HG03097 (cell line): ENCODE results near the gene RBP4.

Source experiments
- ATAC-seq: cut with Tn5 transposase; IDR thresholded peaks from one replicate; pipeline ENCODE4 v1.9.1; 2021; ENCODE audit not compliant: unreplicated experiment, low FRiP score

Gene RBP4

DNA sequence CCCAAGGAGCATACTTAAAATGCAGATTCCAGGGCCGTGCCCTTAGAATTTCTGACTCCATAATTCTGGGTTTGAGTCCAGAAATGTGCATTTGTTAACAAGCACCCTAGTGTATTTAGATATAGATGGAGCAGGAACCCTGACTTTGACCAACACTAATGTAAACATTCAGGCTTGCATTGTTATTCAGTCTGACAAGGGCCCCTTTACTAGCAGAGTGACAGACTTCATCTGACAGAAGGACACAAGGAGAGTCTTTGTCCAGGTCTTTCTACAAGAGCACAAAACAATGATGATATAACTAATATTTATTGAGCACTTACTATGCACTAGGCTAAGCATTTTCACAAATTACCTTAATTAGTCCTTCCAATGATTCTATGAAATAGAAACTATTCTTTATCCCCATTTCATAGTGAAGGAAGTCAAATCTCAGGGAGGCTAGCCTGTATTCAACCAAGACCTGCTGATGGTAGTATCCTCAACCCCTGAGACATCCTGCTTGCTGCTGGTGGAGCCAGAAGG, 3.9 kb downstream of the RBP4 start:
- ATAC-seq: no peak

GRCh38 chr10:93596539-93596938, 4.5 kb downstream of the RBP4 start:
- ATAC-seq: no peak

DNA sequence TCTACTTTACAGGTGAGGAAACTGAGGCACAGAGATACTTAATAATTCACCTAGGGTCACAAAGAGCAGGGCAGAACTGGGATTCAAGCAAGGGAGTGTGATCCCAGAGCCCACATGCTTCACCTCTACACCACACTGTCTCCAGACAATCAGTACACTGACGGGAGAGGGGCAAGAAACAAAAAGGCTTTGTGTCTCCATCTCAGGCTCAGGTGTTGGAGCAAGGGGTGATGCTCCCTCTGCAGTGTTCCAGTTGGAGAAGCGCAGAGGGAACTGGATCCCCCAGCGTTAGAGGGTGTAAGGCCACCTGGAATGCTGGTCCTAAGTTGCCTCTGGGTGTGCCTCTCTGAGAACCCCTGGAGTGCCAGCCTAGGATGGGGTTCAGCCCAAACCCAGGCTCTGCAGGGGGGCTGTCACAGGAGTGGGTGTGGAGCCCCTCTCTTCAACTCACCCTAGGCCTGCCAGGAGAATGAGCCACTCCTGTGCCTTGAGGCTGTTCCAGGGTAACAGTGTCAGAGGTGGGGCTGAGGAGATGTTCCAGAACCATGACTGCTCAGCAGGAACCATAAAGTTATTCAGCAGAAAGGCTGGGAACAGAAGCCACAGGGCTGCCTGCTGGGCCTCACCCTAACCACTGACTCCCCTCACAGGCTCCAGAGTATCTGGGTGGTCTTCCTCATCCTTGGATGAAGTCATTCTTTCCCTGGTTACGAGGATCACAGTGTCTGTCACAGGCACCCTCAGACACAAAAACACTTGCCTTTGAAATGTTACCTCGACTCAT, 5.5 kb downstream of the RBP4 start:
- no peak for ATAC-seq

- ATAC-seq: no peak
Measured at GRCh38 chr10:93594518-93594917, 6.5 kb downstream of the RBP4 start.

- ATAC-seq: no peak
Measured at GRCh38 chr10:93593749-93594148, 7.3 kb downstream of the RBP4 start.

- ATAC-seq: no peak
Measured at GRCh38 chr10:93593254-93593653, 7.8 kb downstream of the RBP4 start.

DNA sequence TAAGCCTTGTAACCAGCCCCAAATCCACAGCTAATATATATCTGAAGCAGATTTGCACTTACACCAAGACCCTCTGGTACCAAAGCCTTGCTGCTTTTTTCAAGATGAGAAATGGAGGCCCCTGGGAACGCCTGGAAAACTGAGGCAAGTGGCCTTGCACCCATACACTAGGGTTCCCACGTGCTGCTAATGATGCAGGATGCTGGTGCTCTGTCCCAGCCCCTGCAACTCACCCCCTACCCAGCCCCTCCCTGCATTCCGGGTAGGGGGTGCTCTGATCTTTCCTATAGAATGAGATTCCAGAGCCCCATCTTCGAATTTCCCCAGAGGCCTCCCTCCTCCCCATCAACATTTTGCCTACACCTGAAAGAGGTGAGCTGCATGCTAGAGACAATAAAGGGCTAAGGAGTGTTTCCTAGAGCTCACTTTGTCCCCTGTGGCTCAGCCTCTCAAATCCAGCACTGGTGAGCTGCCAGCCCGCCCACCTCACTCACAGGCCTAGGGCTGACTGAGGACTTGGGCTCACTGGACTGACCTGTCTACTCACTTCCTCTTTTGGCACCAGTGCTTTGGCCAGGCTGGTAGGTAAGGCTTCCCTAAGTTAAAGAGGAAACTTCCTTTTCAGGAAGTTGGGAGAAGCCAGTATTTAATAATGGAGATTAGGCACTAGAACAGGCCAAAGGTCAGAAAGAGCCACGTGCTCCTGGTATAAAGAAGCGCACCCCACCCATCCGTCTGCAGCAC, 9.8 kb downstream of the RBP4 start:
- ATAC-seq: no peak

DNA sequence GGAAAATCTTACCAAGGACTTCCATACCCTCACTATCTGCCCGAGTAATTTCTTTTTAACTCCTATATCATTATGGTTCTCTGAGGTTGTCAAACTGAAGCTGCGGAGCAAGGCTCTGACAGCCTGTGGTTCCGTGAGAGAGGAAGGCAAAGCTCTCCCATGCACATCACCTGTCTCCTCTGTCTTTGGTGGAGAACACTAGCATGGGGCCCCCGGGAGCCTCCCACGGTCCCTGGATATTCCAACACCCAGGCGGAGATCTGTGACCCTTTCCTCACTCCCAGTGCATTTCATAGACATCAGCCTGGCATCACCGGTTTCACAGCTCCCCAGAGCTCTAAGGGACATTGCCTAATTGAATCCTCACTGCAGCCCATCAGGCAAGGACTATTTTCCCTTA, 10.4 kb downstream of the RBP4 start:
- no peak for ATAC-seq

- ATAC-seq: no peak
Measured at GRCh38 chr10:93589648-93590562, 11.1 kb downstream of the RBP4 start.

DNA sequence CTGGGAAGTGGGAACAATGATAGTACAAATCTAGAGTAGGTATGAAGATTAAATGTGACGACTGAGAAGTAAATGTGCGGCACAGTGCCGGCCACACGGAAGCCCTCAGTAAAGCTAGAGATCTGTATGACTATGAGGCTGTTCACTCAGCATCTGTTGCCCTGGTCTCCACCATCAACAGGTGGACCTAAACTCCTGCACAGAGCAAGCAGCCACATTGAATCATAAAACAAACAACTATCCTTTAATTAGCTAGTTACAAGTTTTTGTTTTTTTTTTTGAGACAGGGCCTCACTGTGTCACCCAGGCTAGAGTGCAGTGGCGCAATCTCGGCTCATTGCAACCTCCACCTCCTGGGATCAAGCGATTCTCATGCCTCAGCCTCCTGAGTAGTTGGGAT, 16.6 kb downstream of the RBP4 start:
- ATAC-seq: no peak

GRCh38 chr10:93580828-93581227, 20.2 kb downstream of the RBP4 start:
- ATAC-seq: no peak

GRCh38 chr10:93579985-93580711, 20.9 kb downstream of the RBP4 start:
- no peak for ATAC-seq

- ATAC-seq: no peak
Measured at GRCh38 chr10:93579089-93579488, 21.9 kb downstream of the RBP4 start.

GRCh38 chr10:93577565-93577964, 23.5 kb downstream of the RBP4 start:
- no peak for ATAC-seq

DNA sequence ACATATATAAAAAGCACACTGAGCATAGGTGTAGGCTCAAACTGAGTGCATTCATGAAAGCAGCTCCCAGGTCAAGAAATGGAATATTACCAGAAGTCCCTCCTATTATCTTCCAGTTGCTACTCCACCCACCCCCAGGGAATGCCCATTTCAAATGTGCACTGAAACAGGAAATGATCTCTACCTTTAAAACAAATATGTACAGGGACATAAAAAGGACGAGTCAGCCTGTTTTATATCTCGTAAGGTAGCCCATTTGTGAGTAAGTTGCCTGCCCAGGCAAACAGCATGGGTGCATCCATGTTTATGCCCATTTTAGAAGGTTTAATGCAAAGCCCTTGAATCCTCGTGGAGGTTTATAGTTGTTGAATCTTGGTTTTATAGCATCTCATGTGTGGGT, 24.1 kb downstream of the RBP4 start:
- ATAC-seq: no peak

GRCh38 chr10:93573924-93574323, 27.1 kb downstream of the RBP4 start:
- ATAC-seq: no peak

DNA sequence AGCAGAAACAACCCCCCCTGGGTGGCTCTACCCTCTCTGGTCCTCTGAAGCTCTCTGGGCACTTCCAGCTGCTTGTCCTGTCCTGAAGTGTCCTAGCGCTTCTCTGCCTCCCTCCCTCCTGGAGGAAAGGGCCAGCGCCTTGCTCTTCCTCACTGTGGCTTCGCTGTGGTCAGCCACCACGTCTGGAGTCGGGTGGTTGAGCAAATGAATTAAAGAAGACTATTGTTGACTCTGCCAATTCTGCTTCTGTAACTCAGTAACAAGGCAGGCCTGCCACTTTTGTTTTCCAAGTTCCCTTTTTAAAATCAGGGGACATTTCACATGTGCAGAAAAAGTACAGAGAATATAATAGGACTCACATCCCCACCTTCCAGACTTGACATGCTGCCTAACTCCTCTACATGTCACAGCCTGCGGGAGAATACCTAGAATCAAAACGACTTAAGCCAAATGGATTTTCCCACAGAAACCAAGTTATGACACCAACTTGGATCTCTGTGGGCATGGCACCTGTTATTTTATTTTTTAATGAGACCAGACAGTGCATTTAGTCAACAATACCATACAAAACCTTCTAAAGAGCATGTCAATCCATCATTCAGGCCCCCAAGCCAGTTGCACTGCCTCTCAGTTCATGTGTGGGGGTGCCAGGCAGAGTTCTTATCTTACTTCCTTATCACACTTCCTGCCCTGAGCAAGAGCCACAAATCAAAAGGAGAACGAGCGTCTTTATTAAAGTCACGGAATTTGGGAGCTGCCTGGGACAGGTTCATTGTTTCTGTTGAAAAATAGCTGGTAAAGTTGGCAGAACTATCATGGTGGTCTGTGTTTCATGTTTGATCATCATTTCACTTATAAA, 27.8 kb downstream of the RBP4 start:
- ATAC-seq: no peak

GRCh38 chr10:93572606-93573005, 28.4 kb downstream of the RBP4 start:
- no peak for ATAC-seq

- ATAC-seq: no peak
Measured at GRCh38 chr10:93570383-93570782, 30.7 kb downstream of the RBP4 start.

DNA sequence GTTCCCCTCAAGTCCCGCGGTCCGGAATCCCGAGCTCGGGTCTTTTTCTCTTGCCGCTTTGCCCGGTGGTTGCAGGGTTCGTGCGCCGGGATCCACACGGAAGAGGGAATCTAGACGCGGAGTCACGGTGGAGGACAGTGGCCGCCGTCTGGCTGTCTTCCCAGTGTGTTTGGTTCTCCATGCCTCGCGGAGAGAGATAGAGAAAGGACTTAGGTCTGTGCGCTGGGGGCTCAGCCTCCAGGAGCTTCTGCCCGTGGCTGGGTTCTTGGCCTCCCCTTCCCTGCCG, 33.0 kb downstream of the RBP4 start:
- ATAC-seq: no peak
